HG02840 (cell line): Measurements from ENCODE around the gene PAM.
"Not testable (repeated sequence)": the region's sequence is repeated elsewhere in the genome, so short reads cannot be mapped to it uniquely, and the experiment has no call there.

Experiments used
- ATAC-seq: cut with Tn5 transposase; IDR thresholded peaks from one replicate; pipeline ENCODE4 v1.9.1; 2021; ENCODE audit warnings: mild to moderate bottlenecking, moderate library complexity, moderate number of reproducible peaks; ENCODE audit not compliant: unreplicated experiment, low FRiP score

The PAM gene

DNA sequence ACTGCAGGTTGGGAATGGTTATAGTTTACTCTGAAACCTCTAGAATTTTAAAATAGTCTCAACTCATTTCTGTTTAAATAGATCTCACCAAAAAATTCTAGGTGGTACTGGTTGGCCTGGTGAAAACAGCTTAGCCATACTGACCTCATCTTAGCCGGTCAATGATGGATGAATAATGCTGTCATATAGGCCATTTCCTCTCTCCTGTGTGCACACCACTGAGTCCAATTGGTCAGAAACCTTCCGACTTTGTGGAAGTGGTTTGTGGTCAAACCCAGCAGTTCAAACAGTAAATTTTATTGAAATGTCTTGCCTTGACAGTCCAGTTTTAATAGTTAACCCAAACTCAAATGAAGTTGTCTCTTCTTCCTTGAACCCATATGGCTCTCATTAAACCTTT lies 266.2 kb downstream of the PAM start:
- peak; percentile 71 for ATAC-seq

GRCh38 chr5:103027267-103027666 lies 272.2 kb downstream of the PAM start:
- ATAC-seq: no peak

DNA sequence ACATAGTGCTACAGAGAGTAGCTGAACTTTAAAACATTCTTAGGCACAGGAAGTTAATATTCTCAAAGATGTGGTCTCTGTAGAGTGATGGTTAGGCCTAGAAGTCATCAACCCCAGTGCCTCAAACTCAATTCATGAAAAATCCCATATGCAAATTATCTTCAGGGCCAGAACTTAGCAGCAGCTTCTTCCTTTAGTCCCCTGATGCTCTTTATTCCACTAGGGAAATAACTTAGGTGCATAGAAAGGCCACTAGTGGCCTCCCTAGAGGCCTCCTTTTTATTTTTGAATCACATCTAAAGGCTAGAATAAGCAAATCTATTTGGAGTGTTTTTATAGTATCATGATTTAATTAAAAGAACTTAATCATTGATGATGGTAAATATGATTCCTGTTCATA lies 276.5 kb downstream of the PAM start:
- no peak for ATAC-seq

DNA sequence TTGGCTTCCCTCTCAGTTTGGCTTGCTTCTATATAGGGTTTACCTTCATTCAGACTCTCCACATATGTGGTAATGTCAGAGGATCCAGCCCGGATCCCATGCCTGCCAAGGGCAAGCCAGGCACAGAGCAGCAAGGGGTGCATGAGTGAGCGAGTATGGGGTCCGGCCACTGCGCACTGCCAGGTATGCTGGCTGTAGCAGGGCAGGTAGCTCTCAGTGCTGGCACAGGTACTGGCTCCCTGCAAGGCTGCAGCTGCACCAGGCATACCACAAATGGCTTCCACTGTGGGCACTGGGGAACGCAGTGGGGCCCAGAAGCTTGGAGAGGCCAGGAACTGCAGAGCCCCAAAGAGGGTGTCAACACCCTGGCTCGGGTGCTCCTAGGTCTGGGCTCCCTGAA lies 278.6 kb downstream of the PAM start:
- no peak for ATAC-seq

DNA sequence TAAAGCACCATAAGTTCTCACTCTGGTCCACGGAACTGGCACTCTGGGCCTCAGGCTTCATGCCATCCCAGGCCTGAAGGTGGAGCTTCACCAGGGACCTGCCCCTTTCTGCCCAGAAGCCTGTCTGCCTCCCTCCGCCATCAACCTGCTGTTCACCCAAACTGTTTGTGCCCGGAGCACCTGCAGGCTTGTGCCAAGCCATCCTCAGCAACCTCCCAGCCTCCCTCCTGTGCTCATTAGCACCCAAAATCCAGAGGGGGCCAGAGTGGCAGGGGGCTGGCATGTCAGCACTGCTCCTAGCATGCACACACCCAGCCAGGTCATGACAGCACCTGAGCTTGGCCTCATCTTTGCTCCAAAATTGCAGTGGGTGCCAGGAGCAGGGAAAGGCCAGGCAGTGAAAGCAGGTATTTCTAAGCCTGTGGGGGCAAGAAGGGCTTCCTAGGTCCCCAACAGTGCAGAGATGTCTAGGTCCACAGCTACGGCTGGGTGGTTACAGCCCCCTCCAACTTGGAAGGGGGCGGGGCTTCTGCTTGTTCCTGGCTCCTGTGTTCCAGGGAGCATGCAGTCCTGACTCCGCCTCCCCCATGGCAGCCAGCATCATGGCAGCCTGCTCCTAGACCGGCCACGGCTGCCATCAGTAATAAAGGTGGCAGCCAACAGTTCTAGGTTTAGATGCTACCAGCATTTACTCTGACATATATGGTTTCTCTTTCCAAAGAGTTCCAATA lies 279.7 kb downstream of the PAM start:
- no peak for ATAC-seq

- no peak for ATAC-seq
Measured at GRCh38 chr5:103035701-103036100, 280.6 kb downstream of the PAM start.

DNA sequence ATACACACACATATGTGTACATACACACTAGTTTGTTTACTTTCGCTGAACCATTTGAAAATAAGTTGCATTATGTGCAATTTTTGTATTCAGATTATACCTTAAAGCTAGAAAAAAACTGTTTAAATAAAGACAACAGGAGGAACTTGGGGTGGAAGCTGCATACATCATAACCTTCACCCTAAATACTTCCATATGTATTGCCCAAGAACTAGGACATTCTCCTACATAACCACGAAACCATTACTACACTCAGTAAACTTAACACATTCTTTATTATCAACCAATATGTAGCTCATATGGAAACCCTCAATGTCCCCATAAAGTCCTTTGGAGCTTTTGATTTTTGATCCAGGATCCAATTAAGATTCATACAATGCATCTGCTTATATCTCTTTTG lies 281.5 kb downstream of the PAM start:
- ATAC-seq: no peak

GRCh38 chr5:103037673-103038455 lies 282.8 kb downstream of the PAM start:
- no peak for ATAC-seq

- no peak for ATAC-seq
Measured at GRCh38 chr5:103041071-103041676, 286.1 kb downstream of the PAM start.

- not testable (repeated sequence) for ATAC-seq
Measured at GRCh38 chr5:103046706-103047105, 291.6 kb downstream of the PAM start.

GRCh38 chr5:103057208-103058130 lies 302.4 kb downstream of the PAM start:
- no peak for ATAC-seq

GRCh38 chr5:103059525-103059924 lies 304.4 kb downstream of the PAM start:
- no peak for ATAC-seq

GRCh38 chr5:103060424-103060954 lies 305.4 kb downstream of the PAM start:
- no peak for ATAC-seq

DNA sequence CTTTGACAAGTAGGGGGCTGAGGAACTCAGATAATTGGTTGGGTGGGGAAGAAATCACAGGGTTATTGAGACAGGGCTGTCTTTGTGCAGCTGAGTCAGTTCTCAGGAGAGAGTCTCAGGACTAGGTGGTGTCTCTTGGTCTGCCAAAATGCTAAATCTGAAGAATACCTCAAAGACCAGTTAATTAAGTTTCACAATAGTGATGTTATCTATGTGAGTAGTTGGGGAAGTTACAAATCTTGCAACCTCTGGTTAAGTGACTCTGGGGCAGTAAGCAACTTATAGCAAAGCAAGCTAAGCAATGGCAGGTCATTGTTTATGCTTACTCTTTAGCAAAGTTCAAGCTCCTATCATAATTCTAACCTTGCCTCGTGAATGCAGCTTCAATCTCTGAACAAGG lies 311.2 kb downstream of the PAM start:
- no peak for ATAC-seq

- not testable (repeated sequence) for ATAC-seq
Measured at GRCh38 chr5:103073500-103073899, 318.4 kb downstream of the PAM start.

DNA sequence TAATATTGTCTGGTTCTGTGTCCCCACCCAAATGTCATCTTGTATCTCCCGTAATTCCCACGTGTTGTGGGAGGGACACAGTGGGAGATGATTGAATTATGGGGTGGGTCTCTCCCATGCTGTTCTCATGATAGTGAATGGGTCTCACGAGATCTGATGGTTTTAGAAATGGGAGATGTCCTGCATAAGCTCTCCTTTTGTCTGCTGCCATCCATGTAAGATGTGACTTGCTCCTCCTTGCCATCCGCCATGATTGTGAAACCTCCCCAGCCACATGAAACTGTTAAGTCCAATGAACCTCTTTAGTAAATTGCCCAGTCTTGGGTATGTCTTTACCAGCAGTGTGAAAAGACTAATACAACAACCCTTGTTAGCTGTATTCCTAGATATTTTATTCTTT lies 320.3 kb downstream of the PAM start:
- no peak for ATAC-seq
